ENCODE results near the gene FLNB. TPM values are rescaled to one million over a fixed set of nuclear protein-coding genes. Genes with fewer than 3 reads are reported as not detected.

FLNB gene
- total RNA-seq, 1 experiment from 2014 or later: 127 TPM

GRCh38 chr3:57980416-57980815, 27.8 kb upstream of the FLNB start:
- H3K27me3 Mint-ChIP-seq (ENCODE audit: low read depth): no peaks in the 10 kb centered on the region
- H3K27ac Mint-ChIP-seq: no peak overlapping the region; the same call in 1 of the 2 replicates
- H3K36me3 Mint-ChIP-seq: no peaks in the 10 kb centered on the region
- ChIA-PET POLR2A (no interaction called here), CTCF (interaction anchor here (1.5 kb wide), 1 partner anchor 197 kb away, joined by 6 read pairs; no protein-coding TSS in a partner anchor)
- no peak overlapping the region for H3K4me3 Mint-ChIP-seq
- no peak for TF ChIP-seq FOXK1 (CRISPR knock-in tag; IDR thresholded peaks at IDR 0.05)
- no peak for TF ChIP-seq ZNF671 (CRISPR knock-in tag; IDR thresholded peaks at IDR 0.05)
- no peak for TF ChIP-seq CREM (CRISPR knock-in tag; IDR thresholded peaks at IDR 0.05)
- TF ChIP-seq CBFB (CRISPR knock-in tag; IDR thresholded peaks at IDR 0.05; ENCODE audit: low read depth): no peak
- TF ChIP-seq ZNF512 (CRISPR knock-in tag; IDR thresholded peaks at IDR 0.05; ENCODE audit: borderline replicate concordance): no peak
- no peak for TF ChIP-seq IRF2 (CRISPR knock-in tag; IDR thresholded peaks at IDR 0.05; ENCODE audit: borderline replicate concordance, low read depth)
- TF ChIP-seq USF2 (CRISPR knock-in tag; IDR thresholded peaks at IDR 0.05): no peak
- no peak for TF ChIP-seq CTCF (IDR thresholded peaks at IDR 0.05)
- TF ChIP-seq ELF4 (CRISPR knock-in tag; IDR thresholded peaks at IDR 0.05; ENCODE audit: low read depth): no peak
- TF ChIP-seq GABPB1 (CRISPR knock-in tag; IDR thresholded peaks at IDR 0.05): no peak
- TF ChIP-seq JUN (CRISPR knock-in tag; IDR thresholded peaks at IDR 0.05): no peak
- TF ChIP-seq ZNF121 (CRISPR knock-in tag; IDR thresholded peaks at IDR 0.05): no peak
- TF ChIP-seq USF1 (CRISPR knock-in tag; IDR thresholded peaks at IDR 0.05): no peak
- no peak for TF ChIP-seq ZNF317 (CRISPR knock-in tag; IDR thresholded peaks at IDR 0.05; ENCODE audit: borderline replicate concordance, low read depth)
- no peak for TF ChIP-seq ZNF416 (CRISPR knock-in tag; IDR thresholded peaks at IDR 0.05)
- TF ChIP-seq, protein P1, sequence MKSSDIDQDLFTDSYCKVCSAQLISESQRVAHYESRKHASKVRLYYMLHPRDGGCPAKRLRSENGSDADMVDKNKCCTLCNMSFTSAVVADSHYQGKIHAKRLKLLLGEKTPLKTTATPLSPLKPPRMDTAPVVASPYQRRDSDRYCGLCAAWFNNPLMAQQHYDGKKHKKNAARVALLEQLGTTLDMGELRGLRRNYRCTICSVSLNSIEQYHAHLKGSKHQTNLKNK (CRISPR knock-in tag; IDR thresholded peaks at IDR 0.05): no peak
- no peak for TF ChIP-seq OVOL2 (CRISPR knock-in tag; IDR thresholded peaks at IDR 0.05; ENCODE audit: borderline replicate concordance)
- H3K9me3 Mint-ChIP-seq: no peaks in the 10 kb centered on the region
- DNase-seq (ENCODE audit: low spot score) (no peak), ATAC-seq (no peak)
- H3K4me1 Mint-ChIP-seq: peaks cover 4% of the 10 kb centered on the region; the same call in 1 of the 2 replicates

- Mint-ChIP-seq H3K27ac (no peak overlapping the region), H3K27me3 (ENCODE audit: low read depth) (no peaks in the 10 kb centered on the region), H3K9me3 (no peaks in the 10 kb centered on the region), H3K4me1 (peaks cover 4% of the 10 kb centered on the region; the same call in 1 of the 2 replicates), H3K36me3 (no peaks in the 10 kb centered on the region), H3K4me3 (no peak overlapping the region)
- CTCF ChIA-PET: interaction anchor here (1.2 to 1.5 kb wide), 2 partner anchors 185 to 196 kb away, joined by 3 to 6 read pairs; no protein-coding TSS in a partner anchor
- no peak for ATAC-seq
- POLR2A ChIA-PET: interaction anchor here (0.6 to 1.2 kb wide), 2 partner anchors 9 to 14 kb away, joined by 3 to 8 read pairs; no protein-coding TSS in a partner anchor
- DNase-seq (ENCODE audit: low spot score): no peak
- TF ChIP-seq, protein P2, sequence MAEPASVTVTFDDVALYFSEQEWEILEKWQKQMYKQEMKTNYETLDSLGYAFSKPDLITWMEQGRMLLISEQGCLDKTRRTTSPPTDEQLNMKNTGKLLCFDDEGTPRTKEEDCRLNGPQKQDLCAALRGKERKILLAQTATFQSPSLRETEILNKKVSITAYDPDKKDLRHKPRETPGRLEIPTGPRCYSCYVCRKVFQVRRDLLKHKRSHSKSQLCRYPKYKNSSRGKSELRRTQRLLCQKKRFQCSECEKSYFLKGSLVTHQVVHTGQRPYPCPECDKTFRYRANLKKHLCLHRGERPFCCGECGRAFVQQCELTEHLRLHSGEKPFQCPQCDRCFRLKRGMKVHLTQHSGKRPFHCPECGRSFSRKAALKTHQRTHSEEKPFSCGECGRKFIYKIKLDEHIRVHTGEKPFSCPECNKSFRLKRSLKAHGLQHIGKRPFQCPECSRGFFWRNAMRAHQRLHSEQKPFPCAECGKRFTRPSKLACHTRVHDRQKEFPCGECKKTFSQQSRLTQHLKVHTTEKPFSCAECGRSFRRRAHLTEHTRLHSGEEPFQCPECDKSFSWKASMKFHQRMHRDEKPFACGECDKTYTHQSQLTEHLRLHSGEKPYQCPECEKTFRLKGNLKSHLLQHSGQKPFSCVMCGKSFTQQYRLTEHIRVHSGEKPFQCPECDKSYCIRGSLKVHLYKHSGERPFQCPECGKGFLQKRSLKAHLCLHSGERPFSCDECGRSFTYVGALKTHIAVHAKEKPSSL (CRISPR knock-in tag; conservative IDR thresholded peaks at IDR 0.05): no peak
- TF ChIP-seq AR (CRISPR knock-in tag; IDR thresholded peaks at IDR 0.05): no peak
- TF ChIP-seq PRDM15 (CRISPR knock-in tag; IDR thresholded peaks at IDR 0.05): no peak
These were observed 26.6 kb upstream of the FLNB start for GRCh38 chr3:57981483-57982087.
